Measurements from ENCODE around the gene CAMK1G. TPM values are rescaled to one million over a fixed set of nuclear protein-coding genes. Genes with fewer than 3 reads are reported as not detected.

Gene CAMK1G
- total and polyA plus RNA-seq, 2 donors (not counting 3 experiments of a cell fraction or from before 2014, with no cell fraction given): not detected

DNA sequence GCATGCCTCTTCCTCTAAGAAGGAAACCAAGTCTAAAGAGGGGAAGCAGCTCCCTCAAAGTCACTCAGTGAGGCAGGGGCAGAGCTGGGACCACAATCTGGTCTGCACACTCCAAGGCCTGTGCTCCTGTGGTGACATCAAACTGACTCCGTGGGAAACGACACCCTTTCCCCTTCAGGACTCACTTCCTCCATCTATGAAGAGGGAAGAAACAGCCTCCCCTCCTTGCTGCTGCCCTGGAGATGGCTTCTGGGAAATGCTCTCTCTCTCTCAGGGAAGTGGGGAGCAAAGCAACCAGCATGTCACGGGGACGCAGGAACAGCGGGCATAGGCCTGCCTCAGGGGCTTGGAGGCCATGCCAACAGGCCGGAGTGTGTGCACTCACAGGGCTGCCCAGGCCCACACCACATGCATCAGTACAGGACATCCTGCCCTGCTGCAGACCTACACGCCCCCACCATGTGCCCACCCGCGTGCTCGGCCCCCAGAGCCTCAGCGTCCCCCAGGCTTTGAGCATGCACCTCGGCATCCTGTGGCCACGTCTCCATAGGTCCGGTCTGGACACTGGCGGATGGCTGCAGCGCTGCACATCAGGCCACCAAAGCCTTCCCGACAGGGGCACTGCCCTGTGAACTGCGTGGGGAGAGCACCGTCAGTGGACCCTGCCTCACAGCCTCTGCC is 43.0 kb downstream of the CAMK1G start:
- TF ChIP-seq MYC (IDR thresholded peaks at IDR 0.05; ENCODE audit: low read depth, low read length) (no peak), FOS (IDR thresholded peaks at IDR 0.05; ENCODE audit: borderline replicate concordance, insufficient read depth, low read length) (no peak), POLR2AphosphoS5 (IDR thresholded peaks at IDR 0.05; ENCODE audit: insufficient read depth, low read depth, low read length) (no peak), POLR2A (IDR thresholded peaks at IDR 0.05; ENCODE audit: low read depth, low read length) (no peak), EZH2 (IDR thresholded peaks at IDR 0.05; ENCODE audit: borderline replicate concordance, low read depth, low read length, severe bottlenecking) (no peak), GATA2 (IDR thresholded peaks at IDR 0.05; ENCODE audit: insufficient read depth, insufficient read length, low read depth, low read length) (no peak), JUN (IDR thresholded peaks at IDR 0.05; ENCODE audit: borderline replicate concordance, insufficient read depth, insufficient read length, low read depth) (no peak)
- TF ChIP-seq, protein P1, sequence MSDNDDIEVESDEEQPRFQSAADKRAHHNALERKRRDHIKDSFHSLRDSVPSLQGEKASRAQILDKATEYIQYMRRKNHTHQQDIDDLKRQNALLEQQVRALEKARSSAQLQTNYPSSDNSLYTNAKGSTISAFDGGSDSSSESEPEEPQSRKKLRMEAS (IDR thresholded peaks at IDR 0.05; ENCODE audit: insufficient read depth, insufficient read length): no peak
- TF ChIP-seq, protein P2, sequence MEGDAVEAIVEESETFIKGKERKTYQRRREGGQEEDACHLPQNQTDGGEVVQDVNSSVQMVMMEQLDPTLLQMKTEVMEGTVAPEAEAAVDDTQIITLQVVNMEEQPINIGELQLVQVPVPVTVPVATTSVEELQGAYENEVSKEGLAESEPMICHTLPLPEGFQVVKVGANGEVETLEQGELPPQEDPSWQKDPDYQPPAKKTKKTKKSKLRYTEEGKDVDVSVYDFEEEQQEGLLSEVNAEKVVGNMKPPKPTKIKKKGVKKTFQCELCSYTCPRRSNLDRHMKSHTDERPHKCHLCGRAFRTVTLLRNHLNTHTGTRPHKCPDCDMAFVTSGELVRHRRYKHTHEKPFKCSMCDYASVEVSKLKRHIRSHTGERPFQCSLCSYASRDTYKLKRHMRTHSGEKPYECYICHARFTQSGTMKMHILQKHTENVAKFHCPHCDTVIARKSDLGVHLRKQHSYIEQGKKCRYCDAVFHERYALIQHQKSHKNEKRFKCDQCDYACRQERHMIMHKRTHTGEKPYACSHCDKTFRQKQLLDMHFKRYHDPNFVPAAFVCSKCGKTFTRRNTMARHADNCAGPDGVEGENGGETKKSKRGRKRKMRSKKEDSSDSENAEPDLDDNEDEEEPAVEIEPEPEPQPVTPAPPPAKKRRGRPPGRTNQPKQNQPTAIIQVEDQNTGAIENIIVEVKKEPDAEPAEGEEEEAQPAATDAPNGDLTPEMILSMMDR (IDR thresholded peaks at IDR 0.05; ENCODE audit: extremely low read depth in 1 of 2, insufficient read depth in 1 of 2, low read depth in 1 of 2, low read length in 2 of 2): no peak
- Histone ChIP-seq H2AFZ (ENCODE audit: low read depth, low read length) (no peak overlapping the region), H3K79me2 (ENCODE audit: control insufficient read depth, insufficient read depth, low read length) (no peaks in the 10 kb centered on the region), H3K9ac (replicated peaks; ENCODE audit: extremely low read depth, insufficient read depth, low read length) (no peak overlapping the region), H3K27me3 (ENCODE audit: control insufficient read depth in 2 of 2, insufficient read depth in 2 of 2, low read length in 2 of 2) (no peaks in the 10 kb centered on the region), H3K4me1 (ENCODE audit: control insufficient read depth, extremely low read depth, insufficient read depth, low read length) (no peaks in the 10 kb centered on the region), H4K20me1 (replicated peaks; ENCODE audit: control insufficient read depth, extremely low read depth, insufficient read depth, low read length) (no peaks in the 10 kb centered on the region), H3K4me3 (replicated peaks in 1 of 3; ENCODE audit: insufficient read depth in 1 of 3, low read depth in 1 of 3, low read length in 3 of 3) (no peak overlapping the region), H3K27ac (ENCODE audit: insufficient read depth, low read depth, low read length) (no peak overlapping the region), H3K9me3 (replicated peaks; ENCODE audit: control insufficient read depth, insufficient read depth, low read length) (no peaks in the 10 kb centered on the region), H3K36me3 (ENCODE audit: control insufficient read depth in 2 of 2, extremely low read depth in 1 of 2, insufficient read depth in 2 of 2, low read length in 2 of 2) (no peaks in the 10 kb centered on the region), H3K4me2 (ENCODE audit: insufficient read depth, low read length) (no peak overlapping the region), H3K9me1 (replicated peaks; ENCODE audit: control insufficient read depth, extremely low read depth, insufficient read depth, low read length) (no peaks in the 10 kb centered on the region)
- dilution Hi-C loops (cut with MboI; ENCODE audit: extremely low pct_ligation_motif_present, low sequenced_read_pairs) (no loop called here), intact Hi-C loops (cut with micrococcal nuclease) (loop anchor here (1.0 to 5.0 kb wide), 6 partner anchors 24 to 121 kb away; no protein-coding TSS in a partner anchor)
- DNase-seq (ENCODE audit: low read depth, low spot score) (no peak), FAIRE-seq (no peak)
- ChIA-PET POLR2A (no interaction called here), CTCF (interaction anchor here (1.0 to 10.2 kb wide), 11 partner anchors 17 to 67 kb away, joined by 6 to 119 read pairs (median 29); partner anchors contain the start of gene CAMK1G)
- BruUV-seq (replicated peaks): no TSS peak

All from endothelial cell of umbilical vein (primary cell).